DMS114 treated with DMSO at 0.1 percent for 48 hours (cell line): Measurements from ENCODE around the gene CNTN4.
A peak's percentile ranks its signal among the peaks of the same experiment; 100 is the strongest.

Experiments
- DNase-seq: peaks from one replicate; lab custom pipeline; 2025; ENCODE audit not compliant: unreplicated experiment; lab: John Stamatoyannopoulos, UW

The CNTN4 gene

DNA sequence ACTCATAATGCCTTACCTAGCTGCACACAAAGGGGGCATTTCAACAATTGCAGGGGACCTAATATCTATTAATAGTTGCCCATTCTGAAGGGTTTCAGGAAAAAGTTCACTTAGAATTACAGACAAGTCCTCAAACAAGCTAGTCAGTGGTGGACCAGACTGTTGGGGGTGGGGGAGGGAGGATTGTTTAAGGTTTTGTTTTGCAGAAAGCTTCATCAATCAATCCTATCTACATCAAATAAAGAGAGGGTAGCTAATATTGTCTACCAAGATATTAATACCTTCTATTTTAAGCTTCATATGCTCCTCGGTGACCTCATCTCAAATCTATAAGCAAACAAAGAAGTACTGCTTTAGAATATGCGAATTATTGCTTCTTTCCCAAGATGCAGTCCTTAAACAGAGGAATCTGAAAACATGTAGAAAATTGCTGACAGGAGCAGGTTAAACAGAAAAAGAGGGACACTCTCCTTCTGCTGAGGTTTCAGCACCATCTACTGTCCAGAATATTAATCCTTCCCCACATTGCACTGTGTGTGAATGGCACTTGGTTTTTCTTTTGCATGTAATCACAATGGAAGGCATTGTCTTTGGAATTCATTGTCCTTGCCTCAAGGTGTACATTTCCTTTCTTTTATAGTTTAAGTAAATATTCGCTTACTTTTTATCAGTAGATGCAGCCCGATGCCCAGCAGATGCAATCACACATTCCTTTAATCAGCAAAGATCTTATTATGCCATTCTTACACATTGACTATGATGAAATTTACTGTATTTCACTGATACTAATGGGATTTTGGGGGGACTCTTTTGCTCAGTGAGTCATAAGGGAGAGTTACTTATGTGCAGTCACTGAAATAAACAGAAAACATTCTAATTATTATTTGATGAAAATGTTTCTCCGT is 916.8 kb downstream of the CNTN4 start:
- DNase-seq, result peak; percentile 19

- DNase-seq, result no peak
Observed at GRCh38 chr3:3016226-3016625, 917.6 kb downstream of the CNTN4 start.

GRCh38 chr3:3020209-3020608 is 921.5 kb downstream of the CNTN4 start:
- no peak for DNase-seq

DNA sequence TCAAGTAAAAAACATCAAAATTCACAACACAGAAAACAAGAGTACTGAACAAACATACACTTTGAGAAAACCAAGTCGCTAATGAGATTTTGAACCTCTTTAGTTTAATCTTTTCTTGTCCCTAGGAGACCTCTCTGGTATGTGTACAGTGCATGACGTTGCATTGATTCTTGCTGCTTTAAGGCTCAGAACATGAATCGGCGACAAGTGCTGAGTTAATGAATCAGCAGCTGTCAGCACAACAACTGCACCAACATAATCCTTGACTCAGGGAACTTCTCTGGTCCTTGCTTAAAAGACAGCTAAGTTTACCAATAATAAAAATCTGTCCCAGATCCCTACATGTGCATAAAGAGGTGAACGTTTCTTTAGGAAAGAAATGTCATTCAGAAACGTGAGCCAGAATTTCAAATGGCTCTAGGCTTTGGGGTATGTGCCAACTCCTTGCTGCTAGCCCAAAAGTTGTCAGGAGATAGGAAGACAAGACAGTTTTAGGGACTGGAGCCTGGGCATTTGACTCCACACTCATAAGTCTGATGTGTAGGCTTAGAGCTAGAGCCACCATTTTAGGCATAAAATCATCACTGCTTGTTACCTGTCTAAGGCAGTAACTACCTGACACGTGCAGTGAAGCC is 924.6 kb downstream of the CNTN4 start:
- no peak for DNase-seq

GRCh38 chr3:3027976-3028567 is 929.4 kb downstream of the CNTN4 start:
- DNase-seq, result no peak

DNA sequence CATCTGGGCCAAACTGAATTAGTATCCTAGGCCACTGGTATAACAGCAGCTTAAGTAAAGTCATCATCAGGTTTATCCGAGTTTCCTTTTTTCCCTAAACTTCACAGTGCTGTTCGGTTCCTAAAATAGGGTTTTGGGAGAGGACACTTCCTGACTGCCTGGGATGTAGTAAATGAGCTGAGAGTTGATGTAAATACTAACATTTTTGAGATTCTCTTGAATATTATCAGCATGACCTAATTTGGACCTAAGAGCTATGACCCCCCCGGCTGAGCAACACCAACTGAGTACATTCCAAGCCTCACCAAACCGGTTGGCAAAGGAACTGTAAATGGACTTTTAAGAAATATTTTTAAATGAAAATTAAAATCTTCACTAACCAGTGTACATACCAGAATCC is 932.7 kb downstream of the CNTN4 start:
- DNase-seq, result no peak

- DNase-seq, result no peak
Observed at GRCh38 chr3:3037156-3037555, 938.5 kb downstream of the CNTN4 start.

DNA sequence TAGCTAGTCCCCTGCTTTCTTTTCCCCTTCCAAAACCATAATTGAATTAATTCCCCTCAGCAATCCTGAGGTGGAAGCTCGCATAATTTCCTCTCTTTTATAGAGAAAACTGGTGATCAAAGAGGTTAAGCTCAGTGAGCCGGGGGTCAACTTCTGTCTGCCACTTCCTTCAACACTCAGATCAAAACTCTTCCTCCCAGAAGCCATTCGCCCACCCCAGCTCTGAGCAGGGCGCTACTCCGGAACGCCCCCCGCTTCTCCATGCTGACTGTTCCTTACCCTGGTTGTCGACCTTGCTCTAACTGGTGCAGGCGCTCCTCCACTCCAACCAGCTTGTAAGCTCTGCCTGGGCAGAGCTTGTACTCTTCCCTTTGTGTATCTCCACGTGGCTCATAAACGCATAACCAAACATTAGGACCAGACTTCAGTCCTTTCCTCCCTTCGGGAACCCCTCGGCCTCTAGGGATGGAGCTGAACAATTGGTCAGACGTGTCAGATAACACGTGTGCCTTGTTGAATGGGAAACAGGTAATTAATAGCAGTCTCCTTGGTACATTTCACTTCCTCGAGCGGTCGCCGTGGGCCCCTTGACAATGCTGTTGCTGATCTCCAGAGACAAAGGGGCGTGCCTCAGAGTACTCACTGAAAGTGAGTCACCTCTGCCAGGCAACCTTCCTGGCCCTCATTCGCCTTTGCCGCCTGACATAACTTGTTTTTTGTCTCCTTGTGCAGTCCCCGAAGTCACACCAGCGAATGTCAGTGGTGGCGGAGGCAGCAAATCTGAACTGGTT is 939.7 kb downstream of the CNTN4 start:
- DNase-seq, result no peak

DNA sequence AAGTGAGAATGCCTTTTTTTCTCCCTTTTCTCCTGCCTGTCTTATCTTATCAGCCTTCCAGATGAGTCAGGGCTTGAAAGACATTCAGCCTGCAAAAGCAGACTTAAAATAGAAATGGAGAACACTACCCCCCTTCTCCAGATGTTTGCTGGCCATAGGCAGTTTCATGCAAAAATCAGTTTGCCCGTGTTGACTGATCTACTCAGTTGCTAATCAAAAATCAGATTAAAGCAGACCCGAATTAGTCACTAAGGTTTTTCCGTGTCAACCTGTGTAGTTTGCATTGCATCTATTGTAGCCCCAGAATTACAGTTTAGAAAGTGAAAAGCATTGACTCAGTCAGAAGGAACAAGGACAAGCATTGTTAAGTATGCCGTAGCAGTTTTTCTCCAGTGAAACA is 955.3 kb downstream of the CNTN4 start:
- DNase-seq, result no peak

DNA sequence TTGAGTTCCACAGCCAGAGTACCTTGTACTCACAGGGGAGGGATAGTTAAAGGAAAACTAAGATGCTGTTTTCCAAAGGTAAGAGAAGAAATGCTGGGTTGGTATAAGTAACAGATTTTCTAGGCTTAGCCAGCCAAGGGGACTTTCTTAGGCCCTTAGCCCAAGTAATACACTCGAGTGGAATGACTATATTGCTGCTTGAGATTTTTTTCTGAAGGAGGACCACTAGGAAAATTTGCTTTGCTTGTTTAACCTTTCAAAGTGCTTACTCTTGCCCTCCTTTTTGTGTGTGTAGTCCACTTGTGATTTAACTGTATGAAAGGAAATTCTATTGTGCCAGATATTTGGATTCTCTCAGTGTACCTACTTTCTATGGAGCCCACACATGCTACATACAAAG is 961.0 kb downstream of the CNTN4 start:
- no peak for DNase-seq

DNA sequence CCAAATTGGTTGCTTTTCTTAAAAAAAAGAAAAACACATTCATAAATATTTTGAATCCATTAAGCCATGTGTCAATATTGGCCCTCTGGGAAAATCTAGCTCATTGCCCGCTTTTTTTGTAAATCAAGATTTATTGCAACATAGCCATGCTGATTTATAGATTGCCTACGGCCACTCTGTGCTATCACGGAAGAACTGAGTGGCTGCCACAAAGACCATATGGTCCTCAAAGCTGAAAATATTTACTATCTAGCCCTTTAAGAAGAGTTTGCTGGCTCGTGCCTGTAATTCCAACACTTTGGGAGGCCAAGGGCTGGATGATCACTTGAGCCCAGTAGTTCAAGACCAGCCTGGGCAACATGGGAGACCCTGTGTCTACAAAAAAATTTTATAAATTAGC is 965.6 kb downstream of the CNTN4 start:
- DNase-seq, result no peak

DNA sequence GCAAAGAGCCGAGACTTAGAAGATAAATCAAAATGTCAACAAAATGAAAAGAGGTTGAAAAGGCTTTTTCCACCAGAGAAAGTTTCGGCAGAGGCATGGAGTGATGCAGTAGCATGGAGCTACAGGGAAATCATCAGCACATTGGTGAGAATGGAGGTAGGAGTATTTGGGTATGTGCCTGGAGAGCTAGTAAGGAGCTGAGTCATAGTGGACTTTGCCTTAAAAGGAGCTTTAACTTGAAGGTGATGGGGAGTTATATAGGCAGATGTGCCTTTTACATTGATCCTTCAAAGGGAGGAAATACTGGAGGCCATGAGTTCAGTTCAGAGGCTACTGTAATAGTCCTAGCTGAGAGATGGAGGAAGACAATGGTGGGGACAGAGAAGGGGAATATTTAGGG is 967.2 kb downstream of the CNTN4 start:
- no peak for DNase-seq

GRCh38 chr3:3066378-3066777 is 967.7 kb downstream of the CNTN4 start:
- no peak for DNase-seq

DNA sequence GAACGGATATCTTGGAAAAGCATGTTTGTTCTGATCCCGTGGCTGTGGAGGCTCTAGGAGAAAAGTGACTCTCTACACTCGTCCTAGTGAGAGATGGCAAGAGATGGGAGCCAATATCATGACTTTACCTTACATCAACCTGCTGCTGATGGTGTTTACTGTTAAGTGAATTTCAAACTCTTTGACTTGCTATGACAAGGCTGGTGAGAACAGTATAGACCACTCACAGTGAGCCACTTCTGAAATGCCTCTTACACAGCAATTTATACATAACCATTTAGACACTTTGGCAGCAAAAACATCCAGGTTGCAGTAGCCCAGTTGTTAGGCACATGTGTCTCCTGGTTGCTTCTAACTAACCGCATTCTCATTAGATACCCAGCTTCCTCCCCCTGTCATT is 968.2 kb downstream of the CNTN4 start:
- no peak for DNase-seq

DNA sequence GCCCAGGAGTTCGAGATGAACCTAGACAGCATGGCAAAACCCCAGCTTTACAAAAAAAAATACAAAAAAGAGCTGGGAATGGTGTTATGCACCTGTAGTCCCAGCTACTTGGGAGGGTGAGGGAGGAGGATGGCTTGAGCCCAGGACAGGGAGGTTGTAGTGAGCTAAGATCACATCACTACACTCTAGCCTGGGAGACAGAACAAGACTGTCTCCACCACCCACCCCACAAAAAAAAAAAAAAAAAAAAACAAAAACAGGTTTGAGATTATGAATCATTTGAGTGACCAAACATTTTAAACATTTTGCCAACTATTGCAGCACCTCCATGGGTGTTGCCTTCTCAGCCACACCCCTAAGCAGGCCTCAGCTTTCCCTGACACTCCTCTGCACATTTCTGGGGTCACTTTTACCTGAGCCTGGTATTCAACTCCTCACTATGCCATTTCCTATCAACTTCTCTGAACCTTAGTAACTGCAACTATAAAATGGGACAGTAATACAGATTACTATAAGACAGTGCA is 969.8 kb downstream of the CNTN4 start:
- no peak for DNase-seq

DNA sequence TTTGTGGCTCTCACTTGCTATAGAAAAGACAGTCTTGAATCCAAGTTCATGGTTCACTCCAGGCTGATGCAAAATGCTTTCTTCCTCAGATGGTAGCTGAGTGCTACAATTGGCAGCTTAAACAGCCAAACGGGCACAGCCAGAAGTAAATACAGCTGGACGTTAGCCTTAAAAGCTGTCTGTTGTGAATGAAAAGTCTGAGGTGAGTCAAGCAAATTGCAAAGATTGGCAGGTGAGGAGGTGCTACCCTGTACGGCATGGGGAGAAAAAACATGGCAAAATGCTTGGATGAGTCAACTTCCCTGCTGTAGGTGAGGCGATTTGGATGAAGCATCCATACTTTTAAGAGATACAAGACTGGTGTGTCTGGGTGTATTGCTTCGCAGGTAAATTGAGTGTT is 971.1 kb downstream of the CNTN4 start:
- DNase-seq, result no peak

- no peak for DNase-seq
Observed at GRCh38 chr3:3071136-3071535, 972.5 kb downstream of the CNTN4 start.

DNA sequence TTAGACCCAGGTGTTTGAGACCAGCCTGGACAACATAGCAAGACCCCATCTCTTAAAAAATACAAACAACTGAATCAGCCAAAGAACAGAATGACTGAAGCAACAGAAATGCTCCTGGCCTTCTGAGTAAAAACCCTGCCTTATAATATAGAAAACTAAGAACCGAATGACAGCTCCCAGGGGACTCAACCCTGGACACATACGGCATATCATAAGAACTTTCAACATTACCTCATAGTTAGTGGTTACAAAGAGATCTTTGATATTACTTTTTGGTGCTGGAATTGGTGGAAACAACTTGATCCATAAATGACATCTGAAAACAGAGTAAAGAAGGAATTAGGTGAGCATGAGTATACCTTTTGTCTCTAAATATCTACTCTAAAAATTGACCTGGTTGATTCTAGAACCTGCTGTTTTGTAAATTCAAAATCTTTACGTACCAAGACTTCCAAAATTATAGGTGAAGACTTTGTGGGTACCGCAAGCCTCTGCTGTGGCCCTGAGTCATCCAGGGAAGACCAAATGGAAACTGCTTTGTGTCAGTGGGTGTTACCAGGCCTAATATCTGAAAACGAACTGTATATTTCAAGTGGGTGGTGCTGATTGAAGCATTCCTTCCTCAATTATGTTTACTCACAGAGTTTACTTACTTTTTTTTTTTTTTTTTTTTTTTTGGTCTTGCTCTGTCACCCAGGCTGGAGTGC is 976.0 kb downstream of the CNTN4 start:
- DNase-seq, result no peak

DNA sequence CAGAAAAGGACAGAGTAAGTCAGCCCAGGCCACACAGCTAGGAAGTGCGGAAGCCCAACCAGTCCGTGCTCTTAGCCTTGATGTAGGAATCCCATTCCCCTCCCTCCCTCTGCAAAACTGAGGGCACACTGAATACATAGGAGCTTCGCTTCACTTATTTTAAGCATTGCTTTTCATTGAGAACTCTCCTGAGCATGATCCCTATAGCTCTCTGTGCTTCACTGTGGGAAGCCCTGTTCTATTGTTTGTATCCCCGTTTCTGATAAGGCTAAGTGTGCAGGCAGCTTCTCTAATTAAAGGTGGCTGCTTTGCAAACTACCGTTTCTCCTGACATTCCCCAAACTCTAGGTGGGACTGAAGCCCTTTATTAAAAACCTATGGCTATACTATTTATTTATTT is 981.6 kb downstream of the CNTN4 start:
- no peak for DNase-seq

- no peak for DNase-seq
Observed at GRCh38 chr3:3081381-3082233, 982.9 kb downstream of the CNTN4 start.
